ENCODE data around the gene ARHGAP44. TPM values are rescaled to one million over a fixed set of nuclear protein-coding genes. Genes with fewer than 3 reads are reported as not detected.

The ARHGAP44 gene
- polyA plus RNA-seq, 4 donors: 7.1 to 9.0 (median 7.5) TPM

Other genes with a start within 250 kb of the ARHGAP44 start
- gene MYOCD, start 123.6 kb upstream of the ARHGAP44 start, polyA plus RNA-seq (ENCODE audit: insufficient read length in 4 of 4): 10 to 100 TPM in 1 of 4 donors, 1 to 10 TPM in 3; 5.1 to 25.6 (median 6.1) TPM
- 10 to 100 TPM; 43.9 to 75.7 (median 69.7) TPM for gene ELAC2, start 228.5 kb downstream of the ARHGAP44 start, polyA plus RNA-seq (ENCODE audit: insufficient read length in 4 of 4)

Data from left renal pelvis (tissue), 4 donors.